Measurements from ENCODE around the gene ITGB8.

Gene ITGB8

GRCh38 chr7:20412032-20412431 lies 81.3 kb downstream of the ITGB8 start:
- no peak for DNase-seq (ENCODE audit: low read depth)
- no peak for TF ChIP-seq CTCF (conservative IDR thresholded peaks at IDR 0.05; ENCODE audit: low read length)
- H3K4me3 ChIP-seq (ENCODE audit: low read length), result no peak overlapping the region

- no peak for DNase-seq (ENCODE audit: low read depth)
- H3K4me3 ChIP-seq (ENCODE audit: low read length), result no peak overlapping the region
- TF ChIP-seq CTCF (conservative IDR thresholded peaks at IDR 0.05; ENCODE audit: low read length), result no peak
Observed at GRCh38 chr7:20417260-20417659, 86.6 kb downstream of the ITGB8 start.

GRCh38 chr7:20417675-20418382 lies 87.1 kb downstream of the ITGB8 start:
- no peak for TF ChIP-seq CTCF (conservative IDR thresholded peaks at IDR 0.05; ENCODE audit: low read length)
- H3K4me3 ChIP-seq (ENCODE audit: low read length), result no peak overlapping the region
- DNase-seq (ENCODE audit: low read depth), result no peak

GRCh38 chr7:20424500-20424899 lies 93.8 kb downstream of the ITGB8 start:
- TF ChIP-seq CTCF (conservative IDR thresholded peaks at IDR 0.05; ENCODE audit: low read length), result no peak
- H3K4me3 ChIP-seq (ENCODE audit: low read length), result no peak overlapping the region
- DNase-seq (ENCODE audit: low read depth), result no peak

GRCh38 chr7:20430664-20431063 lies 100.0 kb downstream of the ITGB8 start:
- H3K4me3 ChIP-seq (ENCODE audit: low read length), result no peak overlapping the region
- TF ChIP-seq CTCF (conservative IDR thresholded peaks at IDR 0.05; ENCODE audit: low read length), result no peak
- DNase-seq (ENCODE audit: low read depth), result no peak

GRCh38 chr7:20431146-20431545 lies 100.4 kb downstream of the ITGB8 start:
- H3K4me3 ChIP-seq (ENCODE audit: low read length), result no peak overlapping the region
- no peak for DNase-seq (ENCODE audit: low read depth)
- TF ChIP-seq CTCF (conservative IDR thresholded peaks at IDR 0.05; ENCODE audit: low read length), result no peak

GRCh38 chr7:20432071-20432470 lies 101.4 kb downstream of the ITGB8 start:
- DNase-seq (ENCODE audit: low read depth), result no peak
- H3K4me3 ChIP-seq (ENCODE audit: low read length), result no peak overlapping the region
- no peak for TF ChIP-seq CTCF (conservative IDR thresholded peaks at IDR 0.05; ENCODE audit: low read length)

Measured in AG10803 (cell line).